Activated CD8-positive, alpha-beta memory T cell treated with anti-CD3 and anti-CD28 coated beads, Interleukin-2, amount 50 U/mL, for 1 hour (primary cell): ENCODE results near the gene ANKRD10.
A peak's percentile ranks its signal among the peaks of the same experiment; 100 is the strongest.
"Not testable (repeated sequence)": the region's sequence is repeated elsewhere in the genome, so short reads cannot be mapped to it uniquely, and the experiment has no call there.

ENCODE experiments used
- DNase-seq: peaks from one replicate; pipeline ENCODE4 v3.0.0-alpha.2; 2020; ENCODE audit errors: extremely low read depth

The ANKRD10 gene

DNA sequence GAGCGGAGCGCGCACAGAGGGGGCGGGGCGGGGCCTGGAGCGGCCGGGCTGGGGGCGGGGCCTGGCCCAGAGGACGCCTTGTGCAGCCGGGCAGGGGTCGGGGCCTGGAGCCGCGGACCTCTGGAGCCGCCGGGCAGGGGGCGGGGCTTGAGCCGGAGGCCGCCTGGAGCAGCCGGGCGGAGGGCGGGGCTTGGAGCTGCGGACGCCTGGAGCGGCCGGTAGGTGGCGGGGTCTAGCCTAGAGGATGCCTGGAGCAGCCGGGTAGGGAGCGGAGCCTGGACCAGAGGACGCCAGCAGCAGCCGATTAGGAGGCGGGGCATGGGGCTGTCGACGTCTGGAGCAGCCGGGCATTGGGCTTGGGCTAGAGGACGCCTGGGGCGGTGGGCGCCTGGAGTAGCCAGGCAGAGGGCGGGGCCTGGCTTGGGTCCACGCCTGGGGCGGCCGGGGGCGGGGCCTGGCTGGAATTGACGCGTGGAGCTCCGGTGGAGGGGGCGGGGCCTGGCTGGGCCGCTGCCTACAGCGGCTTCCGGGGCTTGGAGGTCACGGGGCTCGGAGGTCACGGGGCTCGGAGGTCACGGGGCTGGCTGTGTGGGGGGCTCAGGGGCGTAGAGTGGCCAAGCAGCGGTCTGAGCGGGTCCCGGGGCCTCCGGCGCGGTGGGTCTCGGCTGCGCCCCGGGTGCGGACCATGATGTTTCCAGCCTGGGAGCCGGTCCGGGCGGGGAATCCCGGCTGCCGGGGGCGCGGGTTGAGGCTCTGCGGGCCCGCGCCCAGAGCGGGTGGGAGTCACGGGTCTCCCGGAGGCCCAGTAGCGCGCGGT is at the start of gene ANKRD10:
Gene ANKRD10, minus strand, starts transcription at position 13 of the 817 bp plus-strand sequence. CDS start 135 bp downstream, outside the sequence.
- peak; percentile 64 for DNase-seq

DNA sequence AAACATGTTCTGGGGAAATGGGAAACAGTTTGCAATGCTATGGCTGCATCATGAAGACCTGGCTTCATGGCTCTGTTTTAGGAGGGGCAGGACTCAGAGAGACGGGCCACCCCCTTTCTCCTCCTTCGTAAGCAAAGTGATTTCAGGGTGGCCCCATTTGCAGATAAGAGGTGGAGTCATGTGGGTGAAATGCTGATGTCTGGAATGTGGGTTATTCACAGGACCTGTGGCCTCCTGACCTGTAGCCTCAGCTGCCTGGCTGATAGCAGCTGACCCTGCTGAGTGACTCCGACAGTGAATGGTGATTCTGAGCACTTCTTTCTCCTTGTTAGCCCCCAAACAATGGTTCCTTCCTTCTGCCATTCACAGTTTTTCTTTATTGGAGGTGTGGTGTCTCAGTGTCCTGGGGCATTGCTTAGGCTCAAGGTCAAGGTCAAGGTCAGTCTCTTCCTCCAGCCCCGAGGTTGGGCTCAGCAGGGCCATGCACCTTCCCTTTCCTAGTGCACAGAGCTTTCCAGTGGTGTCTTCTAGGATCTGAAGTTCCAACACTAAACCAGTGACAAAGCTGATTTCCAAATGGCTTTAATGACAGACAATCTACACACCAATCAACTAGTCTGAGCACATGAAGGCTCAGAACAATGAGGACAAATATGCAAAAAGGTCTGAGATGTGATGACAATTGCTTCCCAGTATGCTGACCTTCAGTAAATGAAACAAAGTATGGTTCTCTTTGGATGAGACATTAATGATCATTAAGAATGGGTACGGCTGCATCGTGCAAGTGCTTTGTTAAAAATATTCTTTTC is 49.6 kb upstream of the ANKRD10 start:
- no peak for DNase-seq

DNA sequence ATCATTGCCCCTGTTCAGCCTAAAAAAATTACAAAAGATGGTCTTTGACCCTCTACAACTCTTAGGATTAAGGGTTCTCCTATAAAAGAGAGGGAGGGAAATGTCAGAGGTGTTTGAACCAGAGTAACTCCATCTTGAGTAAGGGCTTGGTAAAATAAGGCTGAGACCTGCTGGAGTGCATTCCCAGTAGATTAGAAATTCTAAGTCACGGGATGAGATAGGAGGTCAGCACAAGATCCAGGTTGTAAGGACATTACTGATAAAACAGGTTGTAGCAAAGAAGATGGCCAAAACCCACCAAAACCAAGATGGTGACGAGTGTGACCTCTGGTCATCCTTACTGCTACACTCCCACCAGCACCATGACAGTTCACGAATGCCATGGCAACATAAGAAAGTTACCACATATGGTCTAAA is 48.7 kb upstream of the ANKRD10 start:
- DNase-seq, result no peak

DNA sequence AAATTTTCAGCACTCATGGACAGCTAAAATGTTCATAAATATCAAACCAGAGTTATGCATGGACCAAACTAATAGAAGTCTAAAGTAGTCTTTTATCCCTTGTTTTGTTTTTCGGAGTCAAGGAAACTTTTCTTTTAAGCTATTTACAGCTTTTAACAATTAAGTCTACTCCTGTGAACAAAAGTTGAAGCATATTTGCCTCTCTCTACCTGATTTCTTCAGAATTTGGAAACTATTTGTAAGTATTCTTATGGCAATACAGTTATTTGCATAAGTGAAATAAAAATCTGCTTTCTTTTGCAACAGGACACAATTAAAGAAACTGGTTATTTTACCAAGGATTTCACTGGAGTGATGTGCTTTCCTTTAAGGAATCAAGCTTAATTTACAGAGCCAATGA is 47.1 kb upstream of the ANKRD10 start:
- DNase-seq, result no peak

DNA sequence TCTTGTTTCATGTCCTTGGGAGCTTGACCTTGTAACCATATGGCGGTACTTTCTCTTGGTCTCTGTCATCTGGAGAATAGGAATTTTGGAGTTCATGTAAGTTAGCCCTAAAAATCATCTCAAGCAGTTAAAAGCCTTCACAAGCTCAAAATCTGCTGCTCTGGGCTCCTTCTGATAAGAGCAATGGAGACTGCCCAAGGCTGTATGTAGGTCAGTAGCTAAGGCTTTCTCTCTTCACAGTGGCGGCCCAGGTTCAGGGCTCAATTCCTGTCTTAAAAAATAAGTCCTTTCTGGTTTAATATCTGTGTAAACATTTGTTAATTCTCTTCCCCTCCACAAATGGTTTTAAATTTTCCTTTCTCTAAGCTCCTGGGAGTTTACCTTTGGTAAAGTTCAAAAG is 45.3 kb upstream of the ANKRD10 start:
- DNase-seq, result no peak

DNA sequence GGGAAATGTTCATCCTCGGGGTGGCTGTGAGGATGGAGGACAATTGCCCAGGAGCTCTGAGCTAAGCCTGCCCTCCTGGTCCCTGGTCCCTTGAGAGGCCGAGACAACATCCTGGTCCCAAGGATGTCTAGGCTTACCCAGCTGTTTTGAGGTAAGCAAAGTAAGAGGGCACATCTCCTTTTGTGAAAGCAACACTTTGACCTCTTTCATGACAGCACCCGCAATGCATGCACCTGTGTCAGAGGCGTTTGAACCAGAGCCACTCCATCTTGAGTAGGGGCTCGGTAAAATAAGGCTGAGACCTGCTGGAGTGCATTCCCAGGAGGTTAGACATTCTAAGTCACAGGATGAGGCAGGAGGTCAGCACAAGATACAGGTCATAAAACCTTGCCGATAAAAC is 43.1 kb upstream of the ANKRD10 start:
- DNase-seq, result no peak

DNA sequence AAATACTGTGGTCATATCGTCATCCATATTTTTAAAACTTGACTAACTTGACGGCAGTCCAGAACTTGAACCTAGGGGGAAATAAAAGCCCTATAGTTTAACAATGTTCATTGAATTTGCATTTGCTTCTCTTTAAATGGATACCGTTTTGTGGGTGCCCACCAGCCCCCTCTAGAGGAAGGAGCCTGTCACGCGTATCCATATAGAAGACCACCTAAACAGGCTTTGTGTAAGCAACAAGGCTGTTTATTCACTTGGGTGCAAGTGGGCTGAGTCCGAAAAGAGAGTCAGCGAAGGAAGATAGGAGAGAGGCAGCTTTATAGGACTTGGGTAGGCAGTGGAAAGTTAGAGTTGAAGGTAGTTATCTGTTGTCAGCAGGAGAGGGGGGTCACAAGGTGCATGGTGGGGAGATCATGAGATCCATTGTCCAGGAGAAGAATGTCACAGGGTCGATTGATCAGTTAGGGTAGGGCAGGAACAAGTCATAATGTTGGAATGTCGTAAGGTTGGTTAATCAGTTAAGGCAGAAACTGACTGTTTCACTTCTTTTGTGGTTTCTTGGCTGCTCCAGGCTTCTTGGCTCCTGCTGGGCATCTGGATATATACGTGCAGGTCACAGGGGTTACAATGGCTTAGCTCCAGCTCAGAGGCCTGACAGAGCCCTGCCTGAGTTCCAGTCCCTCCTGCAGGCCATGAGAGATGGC is 42.5 kb upstream of the ANKRD10 start:
- no peak for DNase-seq

DNA sequence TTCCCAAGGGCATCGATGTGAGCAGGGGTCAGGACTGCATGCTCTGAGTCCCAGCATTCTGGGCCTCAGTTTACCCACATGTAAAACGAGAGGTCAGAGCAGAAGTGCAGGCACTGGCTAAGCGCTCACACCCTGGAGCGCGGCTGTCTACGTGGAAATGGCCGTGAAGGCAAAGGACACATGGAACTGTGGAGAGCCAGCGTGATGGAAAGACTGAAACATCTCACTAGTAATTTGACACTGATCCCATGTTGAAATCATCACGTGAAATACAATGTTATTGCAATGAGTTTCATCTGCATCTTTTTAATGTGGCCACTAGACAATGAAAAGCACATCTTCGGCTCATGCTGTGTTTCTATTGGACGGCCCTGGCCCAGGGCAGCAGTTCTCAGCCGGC is 41.3 kb upstream of the ANKRD10 start:
- DNase-seq, result not testable (repeated sequence)

DNA sequence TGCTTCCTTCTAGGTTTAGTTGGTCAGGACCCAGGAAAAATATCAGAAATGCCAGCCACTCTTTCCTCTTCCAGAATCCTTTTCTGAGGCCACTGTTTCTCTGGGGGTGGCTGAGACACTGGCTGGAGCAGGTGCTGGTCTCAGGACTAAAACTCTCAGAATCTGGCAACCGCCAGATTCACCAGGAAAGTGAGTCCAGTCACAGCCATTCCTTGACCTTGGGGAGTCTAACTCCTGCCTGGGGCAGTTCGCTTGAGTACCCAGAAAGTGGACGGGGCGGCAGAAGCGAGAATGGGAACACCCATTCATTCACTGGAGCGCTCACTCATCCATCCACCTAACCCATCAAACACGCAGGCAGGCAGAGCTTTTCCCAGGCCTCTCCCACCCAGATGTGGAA is 40.7 kb upstream of the ANKRD10 start:
- DNase-seq, result not testable (repeated sequence)

DNA sequence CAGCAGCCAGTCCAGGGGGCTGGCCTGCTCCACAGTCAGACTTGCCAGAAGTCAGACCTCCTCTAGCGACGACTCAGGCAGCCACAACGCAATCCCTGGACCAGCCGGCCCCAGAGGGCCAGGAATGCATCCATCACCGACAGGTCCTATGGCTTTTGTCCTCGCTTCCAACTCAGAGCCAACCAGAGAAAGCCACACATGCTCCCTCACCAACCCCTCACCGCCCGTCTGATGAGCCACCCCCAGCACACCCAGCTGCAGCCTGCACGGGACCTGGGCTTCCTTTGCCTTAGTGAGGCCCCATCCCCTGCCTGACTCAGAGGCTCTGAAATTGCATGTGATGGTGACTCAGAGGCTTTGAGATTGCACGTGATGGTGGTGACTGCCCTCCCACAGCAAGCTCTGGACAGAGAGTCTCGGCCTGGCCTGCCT is 40.2 kb upstream of the ANKRD10 start:
- DNase-seq, result not testable (repeated sequence)

DNA sequence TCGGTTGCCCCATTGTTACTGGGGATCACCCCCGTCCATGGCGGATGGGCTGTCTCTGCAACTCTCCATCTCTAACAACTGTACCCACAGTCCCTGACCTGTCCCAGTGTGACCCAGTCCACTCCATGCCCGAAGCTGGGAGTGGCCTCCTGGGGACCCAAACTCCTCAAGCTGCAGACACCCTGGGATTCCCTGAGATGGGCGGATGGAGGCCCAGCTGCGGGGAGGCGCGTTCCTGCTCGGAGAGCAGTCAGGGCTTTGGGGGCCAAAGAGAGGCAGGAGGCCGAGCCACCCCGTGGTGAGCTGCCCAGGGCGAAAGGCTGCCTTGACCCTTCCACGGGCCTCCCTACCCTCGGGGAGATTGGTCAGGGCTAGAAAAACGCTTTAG is 39.7 kb upstream of the ANKRD10 start:
- not testable (repeated sequence) for DNase-seq

DNA sequence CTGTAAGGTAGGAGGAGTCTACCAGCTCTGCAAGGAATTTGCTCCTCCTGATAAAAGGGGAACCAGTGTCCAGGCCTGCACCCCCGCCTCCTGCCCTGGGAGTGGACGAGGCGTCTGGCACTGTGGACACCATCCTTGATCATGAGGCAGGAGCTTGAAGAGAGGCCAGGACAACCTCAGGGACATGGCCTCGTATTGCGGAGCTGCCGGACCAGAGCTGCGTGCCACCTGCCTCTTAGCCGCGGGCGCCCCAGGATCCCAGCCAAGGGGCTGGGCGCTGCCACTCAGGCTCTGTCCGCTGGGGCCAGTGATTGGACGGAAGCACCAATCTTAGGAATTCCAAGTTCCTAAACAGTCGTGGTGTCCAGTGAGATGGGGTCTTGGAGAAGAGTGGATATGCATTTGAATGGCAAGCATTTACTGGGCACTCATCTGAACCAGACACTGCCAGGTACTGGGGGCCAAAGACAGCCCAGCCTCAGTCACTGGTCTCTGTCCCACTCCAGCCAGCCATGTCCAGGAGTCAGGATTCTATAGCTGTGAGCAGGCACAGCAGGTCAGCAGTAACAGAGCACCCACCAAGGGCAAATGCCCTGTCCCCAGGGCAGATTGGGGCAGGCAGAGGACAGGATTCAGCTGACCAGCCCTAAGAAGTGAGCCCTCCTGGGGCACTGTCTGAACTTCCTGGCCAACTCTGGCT is 39.1 kb upstream of the ANKRD10 start:
- no peak for DNase-seq

DNA sequence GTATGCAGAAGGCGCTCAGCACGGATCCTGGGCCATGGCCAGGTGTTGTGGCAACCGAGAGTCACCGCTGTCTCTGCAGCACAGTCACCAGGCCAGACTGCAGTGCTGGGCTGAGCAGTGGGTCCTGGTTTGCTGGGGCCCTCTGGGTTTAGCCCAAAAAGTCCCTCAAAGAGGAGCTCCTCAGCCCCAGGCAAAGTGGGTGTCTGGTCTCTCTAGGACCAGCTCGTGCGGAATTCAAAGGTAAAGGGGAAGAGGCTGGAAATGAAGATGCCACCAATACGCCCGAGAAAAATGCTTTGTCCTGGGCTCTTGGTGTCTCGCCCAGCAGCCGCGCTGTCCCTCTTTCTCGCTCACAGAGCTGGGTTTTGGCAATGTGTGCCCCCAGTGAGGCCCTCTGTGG is 38.5 kb upstream of the ANKRD10 start:
- no peak for DNase-seq

DNA sequence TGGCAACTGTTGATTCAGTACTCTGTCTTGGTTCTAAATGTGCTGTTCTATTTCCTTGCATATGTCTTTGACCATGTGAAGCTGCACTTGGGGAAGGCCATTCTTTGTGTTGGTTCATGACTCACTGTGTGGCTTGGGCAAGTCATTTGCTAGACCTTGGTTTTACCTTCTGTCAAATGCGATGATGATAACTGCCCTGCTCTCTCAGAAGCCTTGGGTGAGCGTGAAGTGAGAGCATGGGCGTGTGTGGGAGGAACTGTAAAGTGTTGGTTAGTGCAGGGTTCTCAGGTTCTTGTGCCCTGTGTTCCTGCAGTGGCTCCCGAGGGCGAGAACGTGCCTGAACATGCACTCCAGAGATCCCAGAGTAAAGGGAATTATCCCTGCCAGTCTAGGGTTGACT is 37.3 kb upstream of the ANKRD10 start:
- not testable (repeated sequence) for DNase-seq

DNA sequence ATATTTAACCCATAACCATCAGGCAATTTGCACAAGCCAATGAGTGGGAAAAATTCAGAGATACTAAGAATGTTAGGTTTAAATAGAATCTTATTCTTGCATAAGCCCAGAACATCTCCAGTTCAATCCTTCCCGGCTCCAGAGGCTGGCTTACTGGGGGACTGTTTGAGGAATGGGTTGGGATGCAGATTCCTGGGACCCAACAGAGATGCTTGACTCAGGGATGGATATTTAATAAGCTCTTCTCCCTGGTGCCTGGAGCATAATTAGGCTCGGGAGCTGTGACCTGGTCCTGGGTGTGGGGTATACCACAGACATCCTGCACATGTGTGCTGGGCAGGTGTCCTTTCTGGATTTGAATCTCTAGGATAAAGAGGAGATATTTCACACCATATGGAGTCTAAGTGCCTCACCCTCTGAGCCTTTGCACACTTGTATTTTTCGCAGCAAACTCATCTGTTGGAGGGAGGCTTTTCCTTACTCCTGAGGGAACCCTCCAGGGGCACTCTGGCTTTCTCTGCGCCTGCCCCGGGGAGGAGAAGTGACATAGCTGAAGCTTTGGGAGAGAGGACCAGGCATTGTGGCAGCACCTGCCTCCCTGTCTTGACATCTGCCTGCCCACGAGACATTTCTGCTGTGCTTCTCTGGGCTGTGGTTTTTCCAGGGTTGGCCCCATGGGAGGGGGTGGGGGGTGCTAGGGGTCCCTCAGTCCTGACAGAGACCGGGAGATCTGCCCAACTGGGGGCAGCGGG is 36.1 kb upstream of the ANKRD10 start:
- no peak for DNase-seq

DNA sequence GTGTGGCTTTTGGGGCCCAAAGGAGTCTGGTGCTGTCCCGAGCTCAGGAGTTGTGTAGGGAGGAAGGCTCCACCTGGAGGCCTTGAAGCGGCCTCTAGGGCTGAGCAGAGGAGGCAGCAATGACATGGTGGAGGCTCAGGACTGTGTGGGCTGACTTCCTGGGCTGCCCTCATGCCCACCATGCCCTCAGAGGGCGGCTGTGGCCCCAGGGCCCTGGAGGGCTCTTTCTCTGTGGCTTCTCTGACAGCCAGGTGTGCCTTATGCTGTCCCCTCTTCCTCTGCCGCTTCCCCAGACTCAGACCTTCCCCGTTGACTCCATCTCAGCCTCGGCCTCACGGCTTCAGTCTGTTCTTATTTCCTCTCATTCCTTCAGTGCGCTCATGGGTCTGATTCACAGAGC is 35.5 kb upstream of the ANKRD10 start:
- no peak for DNase-seq

DNA sequence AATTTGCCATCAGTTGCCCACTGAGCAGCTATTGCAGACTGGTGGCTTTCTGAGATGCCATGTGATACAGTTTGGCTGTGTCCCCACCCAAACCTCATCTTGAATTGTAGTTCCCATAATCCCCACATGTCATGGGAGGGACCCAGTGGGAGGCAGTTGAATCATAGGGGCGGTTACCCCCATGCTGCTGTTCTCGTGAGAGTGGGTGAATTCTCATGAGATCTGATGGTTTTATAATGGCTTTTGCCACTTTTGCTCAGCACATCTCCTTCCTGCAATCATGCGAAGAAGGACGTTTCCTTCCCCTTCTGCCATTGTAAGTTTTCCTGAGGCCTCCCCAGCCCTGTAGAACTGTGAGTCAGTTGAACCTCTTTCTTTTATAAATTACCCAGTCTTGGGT is 34.8 kb upstream of the ANKRD10 start:
- no peak for DNase-seq

DNA sequence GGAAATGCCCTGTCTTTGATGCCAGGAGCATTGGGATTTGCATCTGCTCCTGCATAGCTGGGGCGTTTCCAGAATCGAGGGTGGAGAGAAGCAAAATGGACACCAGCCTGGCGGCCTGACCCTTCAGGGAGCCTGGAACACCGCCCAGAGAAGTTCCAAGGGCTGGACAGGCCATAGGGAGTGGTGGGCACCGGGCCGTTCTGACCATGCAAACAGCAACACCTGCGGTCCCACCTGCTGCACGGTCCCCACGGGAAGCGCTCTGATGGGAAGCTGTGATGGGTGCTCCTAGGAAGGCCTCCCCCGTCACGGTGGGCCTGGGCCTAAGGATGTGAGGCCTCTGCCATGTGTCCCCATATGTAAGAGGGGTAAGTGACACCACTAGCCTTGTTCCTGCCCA is 34.2 kb upstream of the ANKRD10 start:
- DNase-seq, result no peak

DNA sequence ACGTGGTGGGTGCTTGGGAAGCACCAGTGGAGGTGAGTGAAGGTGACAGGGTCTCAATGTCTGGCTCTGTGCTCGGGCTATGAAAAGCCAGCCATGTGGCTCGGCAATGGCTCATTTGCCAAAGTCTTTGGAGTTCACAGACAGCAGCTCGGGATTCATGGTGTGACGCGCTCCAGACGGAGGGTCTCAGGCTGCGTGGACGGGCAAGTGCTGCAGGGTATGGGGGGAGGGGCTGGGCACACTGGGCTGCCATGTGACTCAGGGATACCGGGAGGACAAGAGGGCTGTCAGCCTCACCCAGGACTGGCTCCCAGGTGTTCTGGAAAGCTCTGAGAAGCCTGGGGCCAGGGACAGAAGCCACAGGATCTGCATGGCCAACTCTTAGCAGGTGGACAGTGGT is 32.5 kb upstream of the ANKRD10 start:
- DNase-seq, result not testable (repeated sequence)

DNA sequence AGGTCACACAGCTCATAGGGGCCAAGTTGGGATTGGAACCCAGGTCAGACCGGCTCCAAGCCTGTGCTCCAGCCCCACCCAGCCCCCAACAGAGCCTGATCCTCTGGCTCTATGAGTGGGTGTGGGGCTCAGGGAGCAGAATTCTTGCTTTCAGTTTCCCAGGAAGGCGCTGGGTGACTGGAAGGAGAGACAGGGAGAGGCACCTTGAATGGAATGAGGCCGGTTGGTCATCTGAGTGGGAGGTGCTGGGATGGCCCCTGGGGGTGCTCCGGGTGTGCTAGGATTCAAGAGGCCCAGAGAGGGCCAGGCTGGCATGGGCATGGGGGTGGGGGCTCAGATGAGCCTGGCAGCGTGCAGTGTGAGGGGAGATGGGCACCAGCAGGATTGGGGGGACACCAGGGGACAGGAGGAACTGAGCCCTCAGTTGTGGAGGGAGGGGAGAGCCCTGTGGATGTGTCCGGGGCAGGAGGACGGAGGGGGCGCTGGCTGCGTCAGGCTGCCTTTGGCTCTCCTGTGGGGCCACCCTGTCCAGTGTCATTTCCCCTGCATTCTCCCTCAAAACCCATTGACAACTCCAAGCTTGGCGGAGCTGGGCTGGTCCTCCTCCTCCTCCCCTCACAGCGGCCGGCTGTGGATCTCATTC is 31.2 kb upstream of the ANKRD10 start:
- no peak for DNase-seq
